T-cell (primary cell): ENCODE data around the gene MMP25. TPM values are rescaled to one million over a fixed set of nuclear protein-coding genes. Genes with fewer than 3 reads are reported as not detected.
"Not testable (repeated sequence)": the region's sequence is repeated elsewhere in the genome, so short reads cannot be mapped to it uniquely, and the experiment has no call there.

Experiments
- ATAC-seq, 4 experiments: fragments of 200-7000 bp in 3 of 4; fragments of 150-1000 bp in 1 of 4; cut with Tn5 transposase; replicated peaks in 1 of 4; 1 replicate in 3 of 4; 2 replicates in 1 of 4; pipeline ENCODE4 v1.10.0; 2021; ENCODE audit warnings: moderate library complexity in 3 of 4, mild to moderate bottlenecking in 2 of 4, moderate number of reproducible peaks in 1 of 4
- CTCF ChIA-PET, 2 donors: fragments of 300-600 bp; sonication (Branson Sonifier 250); formaldehyde crosslinking; loops; one replicate each; lab custom pipeline; 2022; ENCODE audit warnings: antibody characterized with exemption in 2 of 2; lab: Charles Lee
- POLR2A ChIA-PET, 2 donors: fragments of 300-600 bp; sonication (Branson Sonifier 250); formaldehyde crosslinking; loops; one replicate each; lab custom pipeline; 2022; ENCODE audit warnings: antibody characterized with exemption in 2 of 2; lab: Charles Lee
- DNase-seq, 35 experiments: peaks; one replicate each; pipeline versions ENCODE4 v3.0.0 to v3.0.0-alpha.2; 2013 to 2023
- H3K27ac ChIP-seq: one replicate; pipeline ENCODE4 v1.5.1; 2013; ENCODE audit warnings: low read length
- H3K27me3 ChIP-seq, 2 experiments: replicated peaks in 1 of 2; 1 replicate in 1 of 2; 2 replicates in 1 of 2; pipeline versions ENCODE4 v1.6.1 to v1.7.0; 2013; ENCODE audit warnings: low read length in 1 of 2, mixed read lengths in 1 of 2; ENCODE audit not compliant: control insufficient read depth in 2 of 2, insufficient read depth in 2 of 2; ENCODE audit errors: extremely low read depth in 1 of 2
- H3K36me3 ChIP-seq, 2 donors: 1 replicate in 1 of 2; 2 replicates in 1 of 2; pipeline versions ENCODE4 v1.6.1 to v1.7.0; 2013; ENCODE audit warnings: low read length in 1 of 2; ENCODE audit not compliant: control insufficient read depth in 2 of 2, insufficient read depth in 1 of 2; ENCODE audit errors: extremely low read depth in 1 of 2
- H3K4me1 ChIP-seq, 2 experiments: 1 replicate in 1 of 2; 2 replicates in 1 of 2; pipeline versions ENCODE4 v1.6.1 to v1.7.0; 2013; ENCODE audit warnings: low read length in 2 of 2, mixed read lengths in 1 of 2; ENCODE audit not compliant: insufficient read depth in 2 of 2, control insufficient read depth in 1 of 2; ENCODE audit errors: extremely low read depth in 1 of 2
- H3K4me3 ChIP-seq, 2 donors: 1 replicate in 1 of 2; 2 replicates in 1 of 2; pipeline versions ENCODE4 v1.5.1 to v1.7.0; 2013; ENCODE audit warnings: mild to moderate bottlenecking in 2 of 2, low read length in 1 of 2, moderate library complexity in 1 of 2; ENCODE audit not compliant: control insufficient read depth in 1 of 2; ENCODE audit errors: extremely low read depth in 1 of 2
- H3K9me3 ChIP-seq: 2 replicates; pipeline ENCODE4 v1.7.0; 2013
- H3K27ac Mint-ChIP-seq, 2 donors: one replicate each; pipeline ENCODE4 v1.8.0; 2020 to 2021; ENCODE audit warnings: mild to moderate bottlenecking in 2 of 2, mixed read lengths in 2 of 2
- H3K27me3 Mint-ChIP-seq, 2 donors: one replicate each; pipeline ENCODE4 v1.8.0; 2021 to 2022; ENCODE audit warnings: mixed read lengths in 2 of 2
- H3K36me3 Mint-ChIP-seq: one replicate; pipeline ENCODE4 v1.8.0; 2021; ENCODE audit warnings: mixed read lengths
- H3K4me1 Mint-ChIP-seq, 3 donors: one replicate each; pipeline ENCODE4 v1.8.0; 2020 to 2022; ENCODE audit warnings: mixed read lengths in 3 of 3, mild to moderate bottlenecking in 1 of 3
- H3K4me3 Mint-ChIP-seq, 3 donors: one replicate each; pipeline ENCODE4 v1.8.0; 2020 to 2022; ENCODE audit warnings: mild to moderate bottlenecking in 3 of 3, mixed read lengths in 3 of 3, moderate library complexity in 3 of 3
- H3K9me3 Mint-ChIP-seq, 3 donors: one replicate each; pipeline ENCODE4 v1.8.0; 2020 to 2022; ENCODE audit warnings: mixed read lengths in 3 of 3
- WGBS: methylation state at CpG from one replicate; pipeline ENCODE4 v1.1.5; 2013; ENCODE audit warnings: missing lambda C conversion rate; ENCODE audit not compliant: insufficient coverage; 5-methylcytosine and 5-hydroxymethylcytosine counted together
- total RNA-seq, 35 experiments: library from RNA in 6 of 35; stranded (reverse) in 6 of 35; fragments of 120-200 nt in 1 of 35; gene quantifications; one replicate each; pipeline versions ENCODE4 v1.2.1 to v1.2.4 and lab custom pipeline; 2013 to 2026

Gene MMP25
- total RNA-seq, 5 donors from 2014 or later (not counting 1 experiment from before 2014, with no cell fraction given), result 1.6 to 9.6 (median 4.1) TPM

GRCh38 chr16:3070608-3071111, 24.3 kb downstream of the MMP25 start:
- DNase-seq (no peak), ATAC-seq (no peak)
- Mint-ChIP-seq H3K27ac (peak overlapping the region; percentile 89 to 94), H3K27me3 (no peaks in the 10 kb centered on the region), H3K9me3 (no peaks in the 10 kb centered on the region), H3K4me3 (peak overlapping the region in 1 of 3 donors; percentile 97), H3K4me1 (peaks cover 77 to 81% (median 79%) of the 10 kb centered on the region in 3 donors), H3K36me3 (peaks cover 30% of the 10 kb centered on the region)
- Histone ChIP-seq H3K9me3 (no peaks in the 10 kb centered on the region), H3K36me3 (peaks cover 6 to 28% of the 10 kb centered on the region in 2 donors), H3K4me1 (peaks cover 34 to 85% of the 10 kb centered on the region in 2 experiments), H3K4me3 (no peak overlapping the region), H3K27me3 (no peaks in the 10 kb centered on the region), H3K27ac (peak overlapping the region; percentile 34)
- ChIA-PET CTCF (no interaction called here), POLR2A (interaction anchor here in 1 of 2 donors (0.7 kb wide), 2 partner anchors 21 to 330 kb away, joined by 3 read pairs; partner anchors contain the start of gene ZSCAN32)
- WGBS, result 90% methylated on average over 5 of the region's 9 CpGs

GRCh38 chr16:3071655-3072054, 25.3 kb downstream of the MMP25 start:
- H3K4me3 ChIP-seq, result no peak overlapping the region
- peak overlapping the region; percentile 20 for H3K27ac ChIP-seq
- CTCF ChIA-PET, result interaction anchor here in 1 of 2 donors (0.6 kb wide), 1 partner anchor 31 kb away, joined by 5 read pairs; no protein-coding TSS in a partner anchor

GRCh38 chr16:3072148-3072547, 25.8 kb downstream of the MMP25 start:
- WGBS, result no CpG with 5 or more reads among the region's 4 CpGs
- H3K9me3 Mint-ChIP-seq, H3K4me3 ChIP-seq, ATAC-seq, POLR2A ChIA-PET, H3K27me3 ChIP-seq, H3K27me3 Mint-ChIP-seq, H3K9me3 ChIP-seq: not testable (repeated sequence)
- Mint-ChIP-seq H3K36me3 (peaks cover 26% of the 10 kb centered on the region), H3K4me3 (peak overlapping the region in 2 of 3 donors; percentile 28 to 97), H3K27ac (peak overlapping the region; percentile 89 to 94), H3K4me1 (peaks cover 89 to 93% (median 91%) of the 10 kb centered on the region in 3 donors)
- CTCF ChIA-PET, result interaction anchor here in 1 of 2 donors (0.6 kb wide), 1 partner anchor 30 kb away, joined by 5 read pairs; no protein-coding TSS in a partner anchor
- H3K4me1 ChIP-seq, result peaks cover 41 to 99% of the 10 kb centered on the region in 2 experiments
- peak in 1 of 35 experiments; percentile 29 for DNase-seq
- H3K27ac ChIP-seq, result peak overlapping the region; percentile 18
- peaks cover 6 to 28% of the 10 kb centered on the region in 2 donors for H3K36me3 ChIP-seq

More at GRCh38 chr16:3071655-3072054, 25.3 kb downstream of the MMP25 start:
- Histone ChIP-seq H3K36me3 (peaks cover 6 to 28% of the 10 kb centered on the region in 2 donors), H3K4me1 (peaks cover 41 to 95% of the 10 kb centered on the region in 2 experiments), H3K27me3 (no peaks in the 10 kb centered on the region), H3K9me3 (no peaks in the 10 kb centered on the region)
- Mint-ChIP-seq H3K9me3 (no peaks in the 10 kb centered on the region), H3K4me3 (peak overlapping the region in 2 of 3 donors; percentile 4 to 97), H3K4me1 (peaks cover 86 to 90% (median 88%) of the 10 kb centered on the region in 3 donors), H3K27me3 (no peaks in the 10 kb centered on the region), H3K27ac (peak overlapping the region; percentile 89 to 94), H3K36me3 (peaks cover 28% of the 10 kb centered on the region)
- POLR2A ChIA-PET, result interaction anchor here in 1 of 2 donors (0.7 kb wide), 2 partner anchors 22 to 329 kb away, joined by 3 read pairs; partner anchors contain the start of gene ZSCAN32
- DNase-seq (no peak), ATAC-seq (no peak)
- 93% methylated on average over 3 of the region's 7 CpGs for WGBS

- peak in 2 of 4 experiments; percentile 3 to 4 for ATAC-seq
- WGBS, result no CpG with 5 or more reads among the region's 18 CpGs
- peak overlapping the region; percentile 98 to 100 for H3K27ac Mint-ChIP-seq
Measured at GRCh38 chr16:3072576-3073263, 26.4 kb downstream of the MMP25 start.

GRCh38 chr16:3073448-3073847, 27.1 kb downstream of the MMP25 start:
- H3K4me3 ChIP-seq, result peak overlapping the region; percentile 23 to 53
- no peak for DNase-seq
- no peaks in the 10 kb centered on the region for H3K9me3 ChIP-seq
- peaks cover 90 to 94% (median 93%) of the 10 kb centered on the region in 3 donors for H3K4me1 Mint-ChIP-seq
- ChIA-PET CTCF (no interaction called here), POLR2A (no interaction called here)
- peaks cover 39 to 99% of the 10 kb centered on the region in 2 experiments for H3K4me1 ChIP-seq
- H3K27me3 Mint-ChIP-seq, result no peaks in the 10 kb centered on the region
- WGBS, result 94% methylated on average over 6 of the region's 7 CpGs
- no peak for ATAC-seq
- H3K27ac Mint-ChIP-seq, result peak overlapping the region; percentile 98 to 100
- H3K27me3 ChIP-seq, result no peaks in the 10 kb centered on the region
- H3K9me3 Mint-ChIP-seq, result no peaks in the 10 kb centered on the region
- peak overlapping the region; percentile 56 to 75 (median 73) for H3K4me3 Mint-ChIP-seq
- peaks cover 18% of the 10 kb centered on the region for H3K36me3 Mint-ChIP-seq
- peak overlapping the region; percentile 93 for H3K27ac ChIP-seq
- peaks cover 4 to 17% of the 10 kb centered on the region in 2 donors for H3K36me3 ChIP-seq

More at GRCh38 chr16:3072576-3073263, 26.4 kb downstream of the MMP25 start:
- Histone ChIP-seq H3K36me3 (peaks cover 6 to 24% of the 10 kb centered on the region in 2 donors), H3K4me1 (peaks cover 45 to 99% of the 10 kb centered on the region in 2 experiments), H3K27ac (peak overlapping the region; percentile 93)
- Mint-ChIP-seq H3K4me3 (peak overlapping the region in 1 of 3 donors; percentile 97), H3K36me3 (peaks cover 22% of the 10 kb centered on the region), H3K4me1 (peaks cover 90 to 93% (median 93%) of the 10 kb centered on the region in 3 donors)
- H3K27me3 ChIP-seq, H3K9me3 Mint-ChIP-seq, H3K4me3 ChIP-seq, H3K27me3 Mint-ChIP-seq, POLR2A ChIA-PET, H3K9me3 ChIP-seq: not testable (repeated sequence)
- CTCF ChIA-PET, result interaction anchor here in 1 of 2 donors (0.6 kb wide), 1 partner anchor 30 kb away, joined by 5 read pairs; no protein-coding TSS in a partner anchor
- DNase-seq, result peak in 15 of 35 experiments; percentile 28 to 68 (median 50)
